ENCODE results near the gene HTT.
"Not testable (repeated sequence)": the region's sequence is repeated elsewhere in the genome, so short reads cannot be mapped to it uniquely, and the experiment has no call there.

The HTT gene

DNA sequence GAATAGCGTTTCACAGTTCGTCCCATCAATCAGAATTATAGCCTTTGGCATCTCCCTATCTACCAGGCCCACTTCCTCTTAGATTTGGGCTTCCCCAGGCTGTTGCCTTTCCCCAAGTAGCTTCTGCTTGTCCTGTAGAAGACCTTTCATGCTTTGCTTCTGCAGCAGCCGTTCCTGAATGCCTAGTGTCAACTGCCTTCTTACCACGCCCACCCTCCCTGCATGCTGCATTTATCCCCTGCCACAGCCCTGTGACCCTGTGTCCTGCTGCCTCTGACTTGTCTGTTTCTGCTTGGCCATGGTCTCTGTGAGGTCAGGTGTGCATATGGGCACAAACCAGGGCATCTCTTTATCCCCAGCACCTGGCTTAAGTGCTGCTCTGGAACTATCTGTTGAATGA lies 56.3 kb downstream of the HTT start:
- TF ChIP-seq, protein P1, sequence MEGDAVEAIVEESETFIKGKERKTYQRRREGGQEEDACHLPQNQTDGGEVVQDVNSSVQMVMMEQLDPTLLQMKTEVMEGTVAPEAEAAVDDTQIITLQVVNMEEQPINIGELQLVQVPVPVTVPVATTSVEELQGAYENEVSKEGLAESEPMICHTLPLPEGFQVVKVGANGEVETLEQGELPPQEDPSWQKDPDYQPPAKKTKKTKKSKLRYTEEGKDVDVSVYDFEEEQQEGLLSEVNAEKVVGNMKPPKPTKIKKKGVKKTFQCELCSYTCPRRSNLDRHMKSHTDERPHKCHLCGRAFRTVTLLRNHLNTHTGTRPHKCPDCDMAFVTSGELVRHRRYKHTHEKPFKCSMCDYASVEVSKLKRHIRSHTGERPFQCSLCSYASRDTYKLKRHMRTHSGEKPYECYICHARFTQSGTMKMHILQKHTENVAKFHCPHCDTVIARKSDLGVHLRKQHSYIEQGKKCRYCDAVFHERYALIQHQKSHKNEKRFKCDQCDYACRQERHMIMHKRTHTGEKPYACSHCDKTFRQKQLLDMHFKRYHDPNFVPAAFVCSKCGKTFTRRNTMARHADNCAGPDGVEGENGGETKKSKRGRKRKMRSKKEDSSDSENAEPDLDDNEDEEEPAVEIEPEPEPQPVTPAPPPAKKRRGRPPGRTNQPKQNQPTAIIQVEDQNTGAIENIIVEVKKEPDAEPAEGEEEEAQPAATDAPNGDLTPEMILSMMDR (IDR thresholded peaks at IDR 0.05; ENCODE audit: low read depth, low read length): no peak

DNA sequence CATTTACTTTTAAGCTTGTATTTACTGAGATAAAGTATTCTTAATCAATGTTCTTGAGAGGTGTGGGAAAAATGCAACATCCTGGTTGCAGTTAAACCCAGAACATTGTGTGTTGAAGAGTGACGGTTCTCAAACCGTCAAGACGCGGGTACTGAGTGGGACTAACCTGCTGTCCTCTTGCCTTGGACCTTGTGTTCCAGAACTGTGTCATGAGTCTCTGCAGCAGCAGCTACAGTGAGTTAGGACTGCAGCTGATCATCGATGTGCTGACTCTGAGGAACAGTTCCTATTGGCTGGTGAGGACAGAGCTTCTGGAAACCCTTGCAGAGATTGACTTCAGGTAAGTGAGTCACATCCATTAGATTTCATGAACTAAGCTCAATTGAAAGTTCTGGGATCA lies 59.7 kb downstream of the HTT start:
- no peak overlapping the region for H3K4me3 ChIP-seq (ENCODE audit: low read depth, low read length)
- TF ChIP-seq, protein P1 (IDR thresholded peaks at IDR 0.05; ENCODE audit: low read depth, low read length): no peak

More for the DNA sequence above, 56.3 kb downstream of the HTT start:
- no peak overlapping the region for H3K4me3 ChIP-seq (ENCODE audit: low read depth, low read length)

DNA sequence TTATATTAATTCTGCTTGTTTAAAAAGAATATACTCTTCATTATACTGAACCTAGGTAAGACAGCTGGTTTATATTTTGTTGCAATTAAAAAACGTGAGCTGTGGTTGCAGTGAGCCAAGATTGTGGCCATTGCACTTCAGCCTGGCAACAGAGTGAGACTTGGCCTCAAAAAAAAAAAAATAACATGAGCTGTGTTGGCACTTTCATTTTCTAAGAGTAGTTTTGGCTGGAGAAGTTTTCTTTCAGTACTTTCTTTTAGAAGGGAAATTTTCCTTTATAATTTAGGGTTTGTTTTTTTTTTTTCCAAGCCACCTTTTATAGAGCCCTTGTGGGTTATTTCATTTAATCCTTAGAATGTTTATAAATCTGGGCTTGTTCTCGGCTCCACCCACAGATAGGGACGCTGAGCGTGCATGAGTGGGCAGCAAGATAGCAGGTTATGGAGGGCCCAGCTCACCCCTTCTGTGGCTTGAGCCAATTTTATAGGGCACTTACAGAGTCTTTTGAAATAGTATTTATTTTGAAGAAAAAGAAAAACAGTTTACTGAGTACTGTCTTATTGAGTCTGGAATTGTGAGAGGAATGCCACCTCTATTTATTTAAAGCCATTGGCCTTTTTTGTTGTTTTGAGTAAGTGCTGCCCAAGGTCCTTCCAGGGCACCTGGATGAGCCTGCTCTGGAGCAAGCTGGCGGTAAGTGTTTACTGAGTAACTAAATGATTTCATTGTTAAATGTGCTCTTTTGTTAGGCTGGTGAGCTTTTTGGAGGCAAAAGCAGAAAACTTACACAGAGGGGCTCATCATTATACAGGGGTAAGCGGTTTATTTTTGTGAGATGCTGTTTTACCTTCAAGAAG lies 60.9 kb downstream of the HTT start:
- TF ChIP-seq, protein P1 (IDR thresholded peaks at IDR 0.05; ENCODE audit: low read depth, low read length): no peak
- no peak overlapping the region for H3K4me3 ChIP-seq (ENCODE audit: low read depth, low read length)

DNA sequence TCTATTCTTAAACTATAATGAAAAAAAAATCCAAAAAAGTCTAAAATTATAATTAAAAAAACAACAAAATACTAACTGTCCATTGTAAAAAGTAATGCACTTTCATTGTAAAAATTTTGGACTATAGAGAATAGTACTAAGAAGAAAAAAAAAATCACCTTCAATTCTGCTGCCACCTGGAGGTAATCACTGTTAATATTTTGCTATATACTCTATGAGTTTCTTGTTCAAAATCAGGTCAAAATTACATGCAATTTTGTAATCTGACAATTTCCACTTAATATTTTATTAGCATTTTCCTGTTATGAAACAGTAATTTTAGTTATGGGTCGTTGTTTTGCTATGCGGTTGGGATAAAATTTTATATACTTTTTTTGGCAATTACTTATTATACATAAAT lies 62.0 kb downstream of the HTT start:
- TF ChIP-seq, protein P1 (IDR thresholded peaks at IDR 0.05; ENCODE audit: low read depth, low read length): peak; percentile 4; the same call in 1 of the 2 replicates
- no peak overlapping the region for H3K4me3 ChIP-seq (ENCODE audit: low read depth, low read length)

DNA sequence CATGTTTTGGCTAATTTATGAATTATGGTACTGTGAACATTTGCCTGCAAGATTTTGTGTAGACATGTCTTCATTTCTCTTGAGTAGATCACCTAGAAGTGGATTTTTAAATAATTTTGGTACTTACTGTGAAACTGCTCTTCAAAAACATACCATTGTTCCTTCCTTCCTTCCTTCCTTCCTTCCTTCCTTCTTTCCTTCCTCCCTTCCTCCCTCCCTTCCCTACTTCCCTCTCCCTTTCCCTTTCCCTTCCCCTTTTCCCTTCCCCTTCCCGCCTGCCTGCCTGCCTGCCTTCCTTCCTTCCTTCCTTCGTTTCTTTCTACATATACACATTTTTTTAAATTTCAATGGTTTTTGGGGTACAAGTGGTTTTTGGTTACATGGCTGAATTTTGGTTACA lies 63.4 kb downstream of the HTT start:
- no peak overlapping the region for H3K4me3 ChIP-seq (ENCODE audit: low read depth, low read length)
- TF ChIP-seq, protein P1 (IDR thresholded peaks at IDR 0.05; ENCODE audit: low read depth, low read length): no peak

DNA sequence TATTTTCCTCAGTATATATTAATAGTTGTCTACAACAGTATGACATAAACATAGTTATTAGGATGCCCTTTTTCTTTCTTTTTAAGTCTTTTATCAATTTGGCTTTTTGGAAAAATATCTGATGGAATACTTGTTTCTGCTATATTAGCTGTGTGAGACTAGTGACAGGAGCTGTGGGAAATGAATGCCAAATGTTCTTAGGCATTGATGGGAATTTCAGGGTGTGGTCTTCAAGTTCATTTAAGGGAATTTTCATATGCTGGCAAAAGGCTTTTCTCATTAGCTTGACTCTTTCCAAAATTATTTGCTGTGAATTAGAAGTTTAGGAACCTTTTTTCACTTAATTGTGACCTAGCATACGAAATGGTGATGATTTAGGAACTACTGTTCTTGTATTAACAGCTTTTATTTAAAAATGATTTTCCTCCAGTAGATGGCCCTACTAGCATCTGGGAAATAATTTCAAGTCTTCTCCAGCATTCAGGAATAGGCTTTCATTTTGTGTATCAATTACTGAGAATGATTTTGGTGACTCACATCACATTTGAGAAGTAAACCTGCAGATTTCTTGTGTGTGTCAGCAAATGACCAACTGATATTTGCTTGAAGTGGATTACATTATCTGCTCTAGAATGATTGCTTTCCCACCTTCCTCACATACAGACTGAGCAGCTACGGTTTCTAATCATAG lies 70.9 kb downstream of the HTT start:
- TF ChIP-seq, protein P1 (IDR thresholded peaks at IDR 0.05; ENCODE audit: low read depth, low read length): no peak
- no peak overlapping the region for H3K4me3 ChIP-seq (ENCODE audit: low read depth, low read length)

DNA sequence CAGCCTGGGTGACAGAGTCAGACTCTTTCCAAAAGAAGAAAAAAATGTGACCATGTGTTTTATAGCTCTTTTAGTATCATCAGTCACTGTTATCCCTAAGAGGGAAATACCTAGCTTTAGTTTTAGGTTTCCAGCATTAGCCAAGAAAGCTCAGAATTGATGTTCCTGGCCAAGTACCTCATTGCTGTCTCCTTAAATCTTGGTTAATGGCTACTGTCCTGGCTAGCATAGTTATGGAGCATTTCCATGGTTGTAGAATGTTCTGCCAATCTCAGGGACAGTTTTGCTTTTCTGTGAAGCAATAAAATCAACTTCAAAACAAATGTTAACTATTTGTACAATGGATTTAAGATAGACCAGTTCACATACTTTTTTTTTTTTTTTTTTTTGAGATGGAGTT lies 74.4 kb downstream of the HTT start:
- H3K4me3 ChIP-seq (ENCODE audit: low read depth, low read length): no peak overlapping the region
- TF ChIP-seq, protein P1 (IDR thresholded peaks at IDR 0.05; ENCODE audit: low read depth, low read length): no peak

DNA sequence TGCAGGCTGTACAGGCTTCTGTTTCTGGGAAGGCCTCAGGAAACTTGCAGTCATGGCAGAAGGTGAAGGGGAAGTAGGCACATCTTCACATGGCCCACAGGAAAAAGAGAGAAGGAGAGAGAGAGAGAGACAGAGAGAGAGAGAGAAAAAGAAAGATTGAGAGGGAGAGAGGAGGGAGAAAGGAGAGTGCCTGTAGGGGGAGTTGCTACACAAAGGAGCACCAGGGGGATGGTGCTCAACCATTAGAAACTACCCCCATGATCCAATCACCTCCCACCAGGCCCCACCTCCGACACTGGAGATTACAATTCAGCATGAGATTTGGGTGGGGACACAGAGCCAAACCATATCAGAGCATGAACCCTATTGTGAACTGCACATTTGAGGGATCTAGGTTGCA lies 76.8 kb downstream of the HTT start:
- not testable (repeated sequence) for H3K4me3 ChIP-seq (ENCODE audit: low read depth, low read length)

All from WI38 (cell line).